Dermis lymphatic vessel endothelial cell (primary cell): ENCODE data around the gene OR4K15. TPM values are rescaled to one million over a fixed set of nuclear protein-coding genes. Genes with fewer than 3 reads are reported as not detected.

ENCODE experiments used
- total RNA-seq: library from RNA; depleted of rRNA; stranded (reverse); fragments of >200 nt; gene quantifications from 2 replicates; pipeline ENCODE4 v1.2.1, GENCODE V29; 2014

OR4K15 gene, protein sequence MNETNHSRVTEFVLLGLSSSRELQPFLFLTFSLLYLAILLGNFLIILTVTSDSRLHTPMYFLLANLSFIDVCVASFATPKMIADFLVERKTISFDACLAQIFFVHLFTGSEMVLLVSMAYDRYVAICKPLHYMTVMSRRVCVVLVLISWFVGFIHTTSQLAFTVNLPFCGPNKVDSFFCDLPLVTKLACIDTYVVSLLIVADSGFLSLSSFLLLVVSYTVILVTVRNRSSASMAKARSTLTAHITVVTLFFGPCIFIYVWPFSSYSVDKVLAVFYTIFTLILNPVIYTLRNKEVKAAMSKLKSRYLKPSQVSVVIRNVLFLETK
- not detected in 2 replicates for total RNA-seq

DNA sequence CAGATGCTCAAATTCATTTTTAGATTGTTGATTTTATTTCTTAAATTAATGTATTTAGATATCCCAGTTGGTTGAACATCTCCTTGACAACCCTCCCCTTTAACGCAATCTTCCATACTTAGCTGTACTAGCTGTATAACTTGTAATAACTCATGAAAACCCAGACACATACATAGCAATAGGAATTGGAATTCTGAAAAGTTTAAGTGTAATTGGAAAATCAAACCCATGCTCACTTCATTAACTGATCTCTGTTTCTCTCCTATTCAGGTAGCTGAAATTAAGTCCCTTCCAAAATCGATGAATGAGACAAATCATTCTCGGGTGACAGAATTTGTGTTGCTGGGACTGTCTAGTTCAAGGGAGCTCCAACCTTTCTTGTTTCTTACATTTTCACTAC, at the start of gene OR4K15:
TSS of gene OR4K15 (plus strand) at position 301 of the 400 bp plus-strand sequence. CDS start at position 301, 0 bp downstream.

DNA sequence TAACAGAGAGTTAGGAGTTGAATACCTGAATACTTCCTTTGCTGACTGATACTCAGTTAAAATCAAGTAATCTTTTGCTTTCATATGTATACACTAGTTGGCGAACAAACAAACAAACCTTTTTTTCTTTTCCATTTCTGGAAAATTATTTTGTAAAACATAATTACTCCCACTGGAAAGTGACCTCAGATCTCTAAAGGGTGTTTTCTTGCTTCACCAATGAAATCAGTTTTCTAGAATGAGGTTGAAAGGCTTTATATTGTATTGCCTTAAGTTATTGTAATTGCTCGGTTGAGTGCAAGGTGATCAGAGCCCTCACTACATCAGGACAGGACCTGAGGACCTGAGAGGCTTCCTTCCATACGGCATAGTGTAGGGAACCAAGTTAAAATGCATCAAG, 44.8 kb upstream of the OR4K15 start, which contains the start of gene OR4K1:
TSS of gene OR4K1 (plus strand) at position 301 of the 400 bp plus-strand sequence. CDS start 4,750 bp downstream, outside the sequence.

DNA sequence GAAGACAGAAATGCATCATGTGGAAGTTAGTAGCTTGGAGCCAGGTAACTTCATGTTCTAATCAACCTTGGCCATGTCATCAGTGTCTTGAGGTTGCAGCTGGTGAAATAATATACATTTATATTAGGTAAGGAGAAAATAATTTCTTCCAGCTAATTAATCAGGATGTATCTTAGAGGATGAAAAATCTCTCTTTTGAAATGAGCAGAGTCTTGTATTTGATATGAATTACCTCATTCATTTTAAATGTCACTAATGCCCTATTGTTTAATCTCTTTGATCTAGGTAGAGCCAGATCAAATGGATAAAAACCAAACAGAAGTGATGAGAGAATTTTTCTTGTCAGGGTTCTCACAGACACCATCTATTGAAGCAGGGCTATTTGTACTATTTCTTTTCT, 26.5 kb downstream of the OR4K15 start, which contains the start of gene OR4Q2:
TSS of gene OR4Q2 (plus strand) at position 301 of the 400 bp plus-strand sequence.

DNA sequence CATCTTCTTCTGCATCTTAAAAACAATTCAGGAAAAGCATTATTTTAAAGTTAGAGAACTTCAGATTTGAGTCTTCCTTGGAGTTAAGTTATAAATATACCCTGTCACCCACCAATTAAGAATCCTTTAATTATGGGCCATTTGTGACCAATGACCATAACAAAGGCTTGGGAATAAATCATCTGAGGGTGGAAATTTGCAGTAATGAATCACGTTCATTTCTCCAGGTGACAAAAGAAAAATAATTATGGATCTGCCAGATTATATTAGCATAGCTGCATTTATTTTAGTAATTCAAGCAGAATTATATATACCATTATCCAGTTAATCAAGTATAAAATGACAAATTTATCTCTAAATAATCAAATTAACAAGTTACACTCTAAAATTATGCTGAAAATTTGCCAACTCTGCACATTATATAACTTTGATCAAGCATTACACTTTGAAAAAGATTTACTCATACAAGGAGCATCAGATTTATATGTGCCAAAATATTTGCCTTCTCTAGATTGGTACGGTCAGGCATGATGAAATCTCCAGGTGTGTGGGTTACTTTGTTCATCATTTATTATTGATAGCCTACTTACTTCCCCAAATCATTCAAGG, 44.0 kb downstream of the OR4K15 start, which contains the start of gene OR4K14:
TSS of gene OR4K14 (minus strand) at position 51 of the 609 bp plus-strand sequence. CDS start 4,114 bp downstream, outside the sequence.

Other genes starting within 250 kb of the OR4K15 start
- not detected in 2 replicates for gene OR4Q3, start 232.0 kb upstream of the OR4K15 start, total RNA-seq
- not detected in 2 replicates for gene OR4M1, start 202.1 kb upstream of the OR4K15 start, total RNA-seq
- gene OR4N2, start 171.8 kb upstream of the OR4K15 start, total RNA-seq: not detected in 2 replicates
- not detected in 2 replicates for gene OR4K2, start 100.4 kb upstream of the OR4K15 start, total RNA-seq
- not detected in 2 replicates for gene OR4K5, start 55.0 kb upstream of the OR4K15 start, total RNA-seq
- not detected in 2 replicates for gene OR4K1, start 44.7 kb upstream of the OR4K15 start, total RNA-seq
- not detected in 2 replicates for gene OR4Q2, start 26.6 kb downstream of the OR4K15 start, total RNA-seq
- not detected in 2 replicates for gene OR4K14, start 43.7 kb downstream of the OR4K15 start, total RNA-seq
- gene OR4K13, start 60.4 kb downstream of the OR4K15 start, total RNA-seq: not detected in 2 replicates
- not detected in 2 replicates for gene OR4L1, start 84.5 kb downstream of the OR4K15 start, total RNA-seq
- not detected in 2 replicates for gene OR4K17, start 135.1 kb downstream of the OR4K15 start, total RNA-seq
- not detected in 2 replicates for gene OR4N5, start 163.2 kb downstream of the OR4K15 start, total RNA-seq
- gene OR11G2, start 215.3 kb downstream of the OR4K15 start, total RNA-seq: not detected in 2 replicates
- gene OR11H6, start 248.1 kb downstream of the OR4K15 start, total RNA-seq: not detected in 2 replicates